ENCODE data around the gene AMY1A. TPM values are rescaled to one million over a fixed set of nuclear protein-coding genes. Genes with fewer than 3 reads are reported as not detected.
"Not testable (repeated sequence)": the region's sequence is repeated elsewhere in the genome, so short reads cannot be mapped to it uniquely, and the experiment has no call there.

AMY1A gene
- not detected in 3 replicates for total RNA-seq (2021)
- not detected for Bru-seq, nascent RNA
- long read RNA-seq, experiment 1 = 0 reads
- long read RNA-seq, experiment 2 = 0 reads
- long read RNA-seq, experiment 3 = 0 reads

- H3K27ac Mint-ChIP-seq; H3K4me1 Mint-ChIP-seq; CTCF ChIA-PET; H3K4me3 Mint-ChIP-seq; POLR2A ChIA-PET; DNase-seq (ENCODE audit: low spot score); H3K36me3 Mint-ChIP-seq; H3K27me3 Mint-ChIP-seq (ENCODE audit: low read depth); H3K9me3 Mint-ChIP-seq; ATAC-seq: not testable (repeated sequence)
These were observed at the start of gene AMY1A for GRCh38 chr1:103655460-103655859. Gene AMY1A, plus strand, starts transcription at chr1:103655760. Its CDS starts 571 bp downstream, at chr1:103656331.

- POLR2A ChIA-PET = no interaction called here
- Mint-ChIP-seq H3K27ac (no peak overlapping the region), H3K36me3 (no peaks in the 10 kb centered on the region), H3K27me3 (ENCODE audit: low read depth) (no peaks in the 10 kb centered on the region), H3K4me1 (no peaks in the 10 kb centered on the region), H3K9me3 (no peaks in the 10 kb centered on the region), H3K4me3 (no peak overlapping the region)
- no peak for DNase-seq (ENCODE audit: low spot score)
- TF ChIP-seq, protein P1, sequence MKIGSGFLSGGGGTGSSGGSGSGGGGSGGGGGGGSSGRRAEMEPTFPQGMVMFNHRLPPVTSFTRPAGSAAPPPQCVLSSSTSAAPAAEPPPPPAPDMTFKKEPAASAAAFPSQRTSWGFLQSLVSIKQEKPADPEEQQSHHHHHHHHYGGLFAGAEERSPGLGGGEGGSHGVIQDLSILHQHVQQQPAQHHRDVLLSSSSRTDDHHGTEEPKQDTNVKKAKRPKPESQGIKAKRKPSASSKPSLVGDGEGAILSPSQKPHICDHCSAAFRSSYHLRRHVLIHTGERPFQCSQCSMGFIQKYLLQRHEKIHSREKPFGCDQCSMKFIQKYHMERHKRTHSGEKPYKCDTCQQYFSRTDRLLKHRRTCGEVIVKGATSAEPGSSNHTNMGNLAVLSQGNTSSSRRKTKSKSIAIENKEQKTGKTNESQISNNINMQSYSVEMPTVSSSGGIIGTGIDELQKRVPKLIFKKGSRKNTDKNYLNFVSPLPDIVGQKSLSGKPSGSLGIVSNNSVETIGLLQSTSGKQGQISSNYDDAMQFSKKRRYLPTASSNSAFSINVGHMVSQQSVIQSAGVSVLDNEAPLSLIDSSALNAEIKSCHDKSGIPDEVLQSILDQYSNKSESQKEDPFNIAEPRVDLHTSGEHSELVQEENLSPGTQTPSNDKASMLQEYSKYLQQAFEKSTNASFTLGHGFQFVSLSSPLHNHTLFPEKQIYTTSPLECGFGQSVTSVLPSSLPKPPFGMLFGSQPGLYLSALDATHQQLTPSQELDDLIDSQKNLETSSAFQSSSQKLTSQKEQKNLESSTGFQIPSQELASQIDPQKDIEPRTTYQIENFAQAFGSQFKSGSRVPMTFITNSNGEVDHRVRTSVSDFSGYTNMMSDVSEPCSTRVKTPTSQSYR (CRISPR knock-in tag; IDR thresholded peaks at IDR 0.05) = no peak
- TF ChIP-seq, protein P2, sequence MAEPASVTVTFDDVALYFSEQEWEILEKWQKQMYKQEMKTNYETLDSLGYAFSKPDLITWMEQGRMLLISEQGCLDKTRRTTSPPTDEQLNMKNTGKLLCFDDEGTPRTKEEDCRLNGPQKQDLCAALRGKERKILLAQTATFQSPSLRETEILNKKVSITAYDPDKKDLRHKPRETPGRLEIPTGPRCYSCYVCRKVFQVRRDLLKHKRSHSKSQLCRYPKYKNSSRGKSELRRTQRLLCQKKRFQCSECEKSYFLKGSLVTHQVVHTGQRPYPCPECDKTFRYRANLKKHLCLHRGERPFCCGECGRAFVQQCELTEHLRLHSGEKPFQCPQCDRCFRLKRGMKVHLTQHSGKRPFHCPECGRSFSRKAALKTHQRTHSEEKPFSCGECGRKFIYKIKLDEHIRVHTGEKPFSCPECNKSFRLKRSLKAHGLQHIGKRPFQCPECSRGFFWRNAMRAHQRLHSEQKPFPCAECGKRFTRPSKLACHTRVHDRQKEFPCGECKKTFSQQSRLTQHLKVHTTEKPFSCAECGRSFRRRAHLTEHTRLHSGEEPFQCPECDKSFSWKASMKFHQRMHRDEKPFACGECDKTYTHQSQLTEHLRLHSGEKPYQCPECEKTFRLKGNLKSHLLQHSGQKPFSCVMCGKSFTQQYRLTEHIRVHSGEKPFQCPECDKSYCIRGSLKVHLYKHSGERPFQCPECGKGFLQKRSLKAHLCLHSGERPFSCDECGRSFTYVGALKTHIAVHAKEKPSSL (CRISPR knock-in tag; conservative IDR thresholded peaks at IDR 0.05) = no peak
- TF ChIP-seq, protein P3, sequence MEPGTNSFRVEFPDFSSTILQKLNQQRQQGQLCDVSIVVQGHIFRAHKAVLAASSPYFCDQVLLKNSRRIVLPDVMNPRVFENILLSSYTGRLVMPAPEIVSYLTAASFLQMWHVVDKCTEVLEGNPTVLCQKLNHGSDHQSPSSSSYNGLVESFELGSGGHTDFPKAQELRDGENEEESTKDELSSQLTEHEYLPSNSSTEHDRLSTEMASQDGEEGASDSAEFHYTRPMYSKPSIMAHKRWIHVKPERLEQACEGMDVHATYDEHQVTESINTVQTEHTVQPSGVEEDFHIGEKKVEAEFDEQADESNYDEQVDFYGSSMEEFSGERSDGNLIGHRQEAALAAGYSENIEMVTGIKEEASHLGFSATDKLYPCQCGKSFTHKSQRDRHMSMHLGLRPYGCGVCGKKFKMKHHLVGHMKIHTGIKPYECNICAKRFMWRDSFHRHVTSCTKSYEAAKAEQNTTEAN (CRISPR knock-in tag; IDR thresholded peaks at IDR 0.05) = no peak
- TF ChIP-seq USF1 (CRISPR knock-in tag; IDR thresholded peaks at IDR 0.05) (no peak), GABPB1 (CRISPR knock-in tag; IDR thresholded peaks at IDR 0.05) (no peak), ZBTB21 (CRISPR knock-in tag; IDR thresholded peaks at IDR 0.05; ENCODE audit: borderline replicate concordance) (no peak), ZNF423 (CRISPR knock-in tag; IDR thresholded peaks at IDR 0.05) (no peak), IRF2 (CRISPR knock-in tag; IDR thresholded peaks at IDR 0.05; ENCODE audit: borderline replicate concordance, low read depth) (no peak), HMGA2 (CRISPR knock-in tag; IDR thresholded peaks at IDR 0.05) (no peak), TEAD4 (CRISPR knock-in tag; IDR thresholded peaks at IDR 0.05) (no peak), ETV6 (CRISPR knock-in tag; IDR thresholded peaks at IDR 0.05) (no peak), NFE2L1 (CRISPR knock-in tag; IDR thresholded peaks at IDR 0.05) (no peak)
- TF ChIP-seq, protein P4, sequence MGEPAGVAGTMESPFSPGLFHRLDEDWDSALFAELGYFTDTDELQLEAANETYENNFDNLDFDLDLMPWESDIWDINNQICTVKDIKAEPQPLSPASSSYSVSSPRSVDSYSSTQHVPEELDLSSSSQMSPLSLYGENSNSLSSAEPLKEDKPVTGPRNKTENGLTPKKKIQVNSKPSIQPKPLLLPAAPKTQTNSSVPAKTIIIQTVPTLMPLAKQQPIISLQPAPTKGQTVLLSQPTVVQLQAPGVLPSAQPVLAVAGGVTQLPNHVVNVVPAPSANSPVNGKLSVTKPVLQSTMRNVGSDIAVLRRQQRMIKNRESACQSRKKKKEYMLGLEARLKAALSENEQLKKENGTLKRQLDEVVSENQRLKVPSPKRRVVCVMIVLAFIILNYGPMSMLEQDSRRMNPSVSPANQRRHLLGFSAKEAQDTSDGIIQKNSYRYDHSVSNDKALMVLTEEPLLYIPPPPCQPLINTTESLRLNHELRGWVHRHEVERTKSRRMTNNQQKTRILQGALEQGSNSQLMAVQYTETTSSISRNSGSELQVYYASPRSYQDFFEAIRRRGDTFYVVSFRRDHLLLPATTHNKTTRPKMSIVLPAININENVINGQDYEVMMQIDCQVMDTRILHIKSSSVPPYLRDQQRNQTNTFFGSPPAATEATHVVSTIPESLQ (CRISPR knock-in tag; IDR thresholded peaks at IDR 0.05) = no peak
- TF ChIP-seq, protein P5, sequence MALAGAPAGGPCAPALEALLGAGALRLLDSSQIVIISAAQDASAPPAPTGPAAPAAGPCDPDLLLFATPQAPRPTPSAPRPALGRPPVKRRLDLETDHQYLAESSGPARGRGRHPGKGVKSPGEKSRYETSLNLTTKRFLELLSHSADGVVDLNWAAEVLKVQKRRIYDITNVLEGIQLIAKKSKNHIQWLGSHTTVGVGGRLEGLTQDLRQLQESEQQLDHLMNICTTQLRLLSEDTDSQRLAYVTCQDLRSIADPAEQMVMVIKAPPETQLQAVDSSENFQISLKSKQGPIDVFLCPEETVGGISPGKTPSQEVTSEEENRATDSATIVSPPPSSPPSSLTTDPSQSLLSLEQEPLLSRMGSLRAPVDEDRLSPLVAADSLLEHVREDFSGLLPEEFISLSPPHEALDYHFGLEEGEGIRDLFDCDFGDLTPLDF (CRISPR knock-in tag; IDR thresholded peaks at IDR 0.05) = no peak
- TF ChIP-seq, protein P6, sequence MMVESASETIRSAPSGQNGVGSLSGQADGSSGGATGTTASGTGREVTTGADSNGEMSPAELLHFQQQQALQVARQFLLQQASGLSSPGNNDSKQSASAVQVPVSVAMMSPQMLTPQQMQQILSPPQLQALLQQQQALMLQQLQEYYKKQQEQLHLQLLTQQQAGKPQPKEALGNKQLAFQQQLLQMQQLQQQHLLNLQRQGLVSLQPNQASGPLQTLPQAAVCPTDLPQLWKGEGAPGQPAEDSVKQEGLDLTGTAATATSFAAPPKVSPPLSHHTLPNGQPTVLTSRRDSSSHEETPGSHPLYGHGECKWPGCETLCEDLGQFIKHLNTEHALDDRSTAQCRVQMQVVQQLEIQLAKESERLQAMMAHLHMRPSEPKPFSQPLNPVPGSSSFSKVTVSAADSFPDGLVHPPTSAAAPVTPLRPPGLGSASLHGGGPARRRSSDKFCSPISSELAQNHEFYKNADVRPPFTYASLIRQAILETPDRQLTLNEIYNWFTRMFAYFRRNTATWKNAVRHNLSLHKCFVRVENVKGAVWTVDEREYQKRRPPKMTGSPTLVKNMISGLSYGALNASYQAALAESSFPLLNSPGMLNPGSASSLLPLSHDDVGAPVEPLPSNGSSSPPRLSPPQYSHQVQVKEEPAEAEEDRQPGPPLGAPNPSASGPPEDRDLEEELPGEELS (CRISPR knock-in tag; IDR thresholded peaks at IDR 0.05) = no peak
- CTCF ChIA-PET = no interaction called here
- no peak for ATAC-seq
These were observed 39.2 kb upstream of the AMY1A start for GRCh38 chr1:103616362-103616761.

- H3K36me3 Mint-ChIP-seq; ATAC-seq; H3K4me3 Mint-ChIP-seq; H3K27me3 Mint-ChIP-seq (ENCODE audit: low read depth); H3K9me3 Mint-ChIP-seq; H3K4me1 Mint-ChIP-seq; DNase-seq (ENCODE audit: low spot score); H3K27ac Mint-ChIP-seq; CTCF ChIA-PET; POLR2A ChIA-PET: not testable (repeated sequence)
These were observed 38.5 kb upstream of the AMY1A start, which contains the start of gene AMY2A for GRCh38 chr1:103616994-103617477. Gene AMY2A, plus strand, starts transcription at chr1:103617427. Its CDS starts 14 bp downstream, at chr1:103617441.

DNA sequence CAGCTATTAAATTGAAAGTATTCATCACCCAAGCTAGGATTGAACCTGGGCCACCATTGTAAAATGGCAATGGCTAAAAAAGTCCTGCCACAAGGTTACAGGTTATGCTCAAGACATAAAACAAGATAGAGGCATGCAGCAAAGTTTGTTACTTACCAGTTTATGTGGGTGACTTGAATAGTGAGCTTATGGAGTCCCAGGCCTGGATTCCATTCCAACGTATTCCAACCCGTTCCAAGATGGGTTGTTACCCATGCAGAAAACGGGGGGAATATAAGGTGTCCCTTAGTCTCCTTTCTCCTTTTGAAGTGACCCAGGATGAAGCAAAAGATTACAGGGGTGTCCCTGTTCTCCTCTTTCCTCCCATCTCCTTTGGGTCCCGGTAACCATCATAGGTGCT lies 28.1 kb upstream of the AMY1A start:
- H3K27me3 Mint-ChIP-seq (ENCODE audit: low read depth); ATAC-seq; H3K36me3 Mint-ChIP-seq; H3K4me3 Mint-ChIP-seq; CTCF ChIA-PET; H3K4me1 Mint-ChIP-seq; H3K9me3 Mint-ChIP-seq; H3K27ac Mint-ChIP-seq; POLR2A ChIA-PET; DNase-seq (ENCODE audit: low spot score): not testable (repeated sequence)

All from WTC11 (cell line).